ENCODE results near the gene NVL.
"Not testable (repeated sequence)": the region's sequence is repeated elsewhere in the genome, so short reads cannot be mapped to it uniquely, and the experiment has no call there.

Gene NVL

DNA sequence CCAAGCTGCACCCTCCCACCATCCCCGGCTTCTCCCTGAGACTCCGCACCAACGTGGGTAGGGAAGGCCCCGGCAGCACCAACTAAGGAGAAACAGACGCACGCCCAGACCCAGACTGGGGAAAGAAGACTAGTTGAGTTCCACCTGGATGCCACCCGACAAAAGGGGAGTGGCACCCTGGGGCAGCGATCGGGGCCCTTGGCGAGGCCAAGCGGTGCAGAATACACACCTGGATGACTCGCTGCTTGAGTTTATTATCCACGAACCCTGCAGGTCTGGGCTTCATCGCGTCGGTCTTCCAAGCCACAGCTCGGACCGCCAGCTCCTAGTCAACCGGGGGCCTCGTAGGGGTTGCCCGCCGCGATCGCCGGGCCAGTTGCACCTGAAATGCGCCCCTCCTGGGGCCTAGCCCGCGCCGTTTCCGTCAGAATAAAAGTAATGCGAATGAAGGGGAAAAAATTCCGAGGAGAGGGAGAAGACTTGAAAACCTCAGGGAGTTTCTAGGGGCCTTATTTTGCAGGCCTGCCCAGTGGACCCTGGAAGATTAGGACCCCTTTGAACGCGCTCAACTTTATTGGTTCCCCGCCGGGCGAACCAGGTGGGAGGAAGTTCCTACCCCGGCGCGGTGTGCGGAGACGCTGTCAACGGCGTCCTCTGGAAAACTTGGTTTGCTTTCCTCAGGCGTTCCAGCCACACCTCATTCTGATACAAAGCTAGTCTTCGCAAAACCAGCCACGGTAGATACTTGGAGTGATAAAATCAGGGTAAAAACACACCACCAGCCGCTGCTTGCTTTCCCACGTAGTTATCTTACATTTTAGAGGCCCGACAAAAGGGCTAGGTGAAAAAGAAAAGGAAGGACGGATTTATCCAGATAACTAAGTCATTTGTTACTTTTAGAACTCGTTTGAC, at the start of gene NVL:
TSS of gene NVL (minus strand) at position 331 of the 912 bp plus-strand sequence. CDS start at position 286, 45 bp downstream.
- DNase-seq, result peak; percentile 92 to 93
- TF ChIP-seq GATA1 (IDR thresholded peaks at IDR 0.05; ENCODE audit: low read depth, low read length), result no peak
- TF ChIP-seq POLR2A (IDR thresholded peaks at IDR 0.05; ENCODE audit: low read length), result peak; percentile 82

DNA sequence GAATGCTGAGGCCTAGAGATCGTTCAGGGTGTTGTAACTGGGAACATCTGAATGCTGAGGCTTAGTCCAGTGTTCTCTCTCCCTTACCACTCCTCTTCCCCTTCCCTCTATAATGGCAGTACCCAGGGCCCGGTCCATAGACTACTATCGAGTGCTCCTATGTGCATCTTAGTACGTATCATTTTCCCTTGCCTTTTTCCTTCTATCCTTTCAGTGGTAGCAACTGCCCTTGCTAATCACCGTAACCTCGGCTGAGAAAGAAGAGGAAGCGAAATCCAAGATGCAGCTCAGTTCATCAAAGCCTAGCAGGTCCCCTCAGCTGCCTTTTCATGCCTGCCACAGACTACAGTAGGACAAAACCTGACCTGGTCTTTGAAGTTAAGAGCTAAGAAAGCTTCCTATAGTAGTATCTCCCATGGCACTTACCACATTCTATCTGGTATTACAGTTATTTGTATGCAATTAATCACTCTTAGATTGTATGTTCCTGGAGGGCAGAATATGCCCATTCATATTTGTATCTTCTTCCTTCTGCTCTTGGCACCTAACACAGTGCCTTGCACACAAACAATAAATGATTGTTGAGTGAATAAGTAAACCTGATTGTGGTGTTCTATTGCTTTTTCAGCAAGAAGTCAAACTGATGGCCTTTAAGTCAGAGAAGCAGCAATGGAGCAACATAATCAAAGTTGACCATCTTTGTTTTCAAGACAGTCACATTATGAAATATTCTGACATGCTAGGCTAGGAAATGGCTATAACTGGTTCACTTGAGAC, 49.1 kb upstream of the NVL start:
- no peak for DNase-seq
- TF ChIP-seq POLR2A (IDR thresholded peaks at IDR 0.05; ENCODE audit: low read length), result no peak
- no peak for TF ChIP-seq GATA1 (IDR thresholded peaks at IDR 0.05; ENCODE audit: low read depth, low read length)

DNA sequence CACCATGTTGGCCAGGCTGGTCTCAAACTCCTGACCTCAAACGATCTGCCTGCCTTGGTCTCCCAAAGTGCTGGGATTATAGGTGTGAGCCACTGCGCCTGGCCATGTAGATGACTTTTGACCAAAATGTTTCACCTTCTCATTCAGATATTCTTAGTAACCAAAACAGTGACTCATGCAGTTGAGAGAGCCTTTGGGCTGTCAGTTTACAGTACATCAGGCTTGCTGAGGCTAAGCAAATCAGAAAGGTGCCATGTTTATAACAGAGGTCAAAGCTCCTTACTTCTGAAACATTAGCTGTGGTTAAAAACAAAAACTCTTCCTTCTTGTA, 47.7 kb upstream of the NVL start:
- DNase-seq, result no peak
- TF ChIP-seq POLR2A (IDR thresholded peaks at IDR 0.05; ENCODE audit: low read length) (no peak), GATA1 (IDR thresholded peaks at IDR 0.05; ENCODE audit: low read depth, low read length) (no peak)

DNA sequence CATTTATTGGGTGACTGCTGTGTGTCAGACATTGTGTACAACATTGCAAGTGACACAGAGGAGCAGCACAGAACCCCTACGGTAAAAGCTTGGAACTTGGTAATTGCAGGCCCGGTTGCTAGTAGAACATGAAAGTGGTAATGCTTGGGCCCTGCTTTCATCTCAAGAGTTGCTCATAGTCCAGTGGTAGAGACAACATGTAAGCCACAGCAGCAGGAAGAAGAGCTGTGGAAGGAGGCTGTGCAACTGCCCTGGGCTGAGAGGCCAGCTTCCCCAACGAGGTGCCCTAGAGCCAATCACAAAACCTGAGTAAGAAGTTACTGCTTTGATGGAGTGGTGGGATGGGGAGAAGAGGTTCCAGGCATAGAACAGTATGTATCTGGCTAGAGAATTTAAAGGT, 45.1 kb upstream of the NVL start:
- TF ChIP-seq POLR2A (IDR thresholded peaks at IDR 0.05; ENCODE audit: low read length) (no peak), GATA1 (IDR thresholded peaks at IDR 0.05; ENCODE audit: low read depth, low read length) (no peak)
- no peak for DNase-seq

DNA sequence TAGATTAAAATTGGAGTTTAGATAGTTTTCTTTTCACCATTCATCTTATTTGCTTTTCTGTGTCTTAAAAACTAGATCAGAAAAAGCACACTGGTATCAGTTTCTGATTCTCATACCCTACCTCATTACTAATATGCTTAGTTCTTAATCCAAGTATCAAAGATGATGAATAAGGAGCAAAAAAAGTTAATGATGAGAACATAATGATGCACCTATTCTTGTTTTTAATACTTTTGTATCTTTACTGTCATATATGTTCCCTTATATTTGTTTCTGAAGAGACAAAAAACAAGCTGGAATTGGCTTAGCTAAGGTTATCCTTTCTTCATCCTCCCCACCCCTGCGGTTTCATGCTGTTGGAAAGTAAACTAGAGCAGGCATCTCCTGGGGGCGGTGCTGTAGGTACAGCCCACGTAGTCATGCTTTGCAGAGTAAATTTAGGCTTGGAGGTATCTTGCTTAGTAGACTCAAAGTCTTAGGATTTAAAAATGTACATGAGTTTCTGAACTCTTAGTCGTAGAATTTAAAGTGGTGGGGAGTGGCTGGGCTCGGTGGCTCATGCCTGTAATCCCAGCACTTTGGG, 43.1 kb upstream of the NVL start:
- no peak for DNase-seq
- TF ChIP-seq POLR2A (IDR thresholded peaks at IDR 0.05; ENCODE audit: low read length) (no peak), GATA1 (IDR thresholded peaks at IDR 0.05; ENCODE audit: low read depth, low read length) (no peak)

DNA sequence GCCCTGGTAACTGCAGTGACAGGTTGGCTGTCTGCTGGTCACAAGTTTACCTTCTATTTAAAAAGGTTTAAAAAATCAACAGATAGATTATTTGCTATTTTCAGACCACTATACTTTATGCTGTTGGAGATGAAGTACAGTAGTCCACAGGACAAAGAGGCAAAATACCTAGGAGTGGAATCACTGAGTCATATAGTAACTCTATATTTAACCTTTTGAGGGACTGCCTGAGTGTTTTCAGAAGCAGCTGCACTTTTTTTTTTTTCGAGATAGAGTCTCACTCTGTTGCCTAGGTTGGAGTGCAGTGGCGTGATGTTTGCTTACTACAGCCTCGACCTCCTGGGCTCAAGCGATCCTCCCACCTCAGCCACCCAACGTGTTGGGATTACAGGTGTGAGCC, 38.4 kb upstream of the NVL start:
- DNase-seq, result no peak
- no peak for TF ChIP-seq POLR2A (IDR thresholded peaks at IDR 0.05; ENCODE audit: low read length)
- no peak for TF ChIP-seq GATA1 (IDR thresholded peaks at IDR 0.05; ENCODE audit: low read depth, low read length)

DNA sequence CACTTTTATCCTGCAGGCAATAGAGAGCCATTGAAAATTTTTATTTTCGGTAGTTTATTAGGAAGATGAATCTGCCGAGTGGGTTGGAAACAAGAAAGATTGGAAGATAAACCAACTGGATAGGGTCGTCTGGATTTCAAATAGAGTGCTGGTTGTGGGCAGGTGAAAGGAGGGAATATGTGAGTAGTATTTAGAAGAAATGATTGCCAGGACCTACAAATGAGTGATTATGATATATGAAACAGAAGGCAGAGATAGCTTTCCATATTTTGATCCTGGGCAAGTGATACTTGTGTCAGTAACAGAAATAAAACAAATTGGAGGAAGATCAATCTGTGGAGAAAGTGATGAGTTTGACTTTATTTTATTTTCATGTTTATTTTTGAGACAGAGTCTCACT, 29.2 kb upstream of the NVL start:
- DNase-seq, result no peak
- TF ChIP-seq GATA1 (IDR thresholded peaks at IDR 0.05; ENCODE audit: low read depth, low read length), result no peak
- TF ChIP-seq POLR2A (IDR thresholded peaks at IDR 0.05; ENCODE audit: low read length), result no peak

DNA sequence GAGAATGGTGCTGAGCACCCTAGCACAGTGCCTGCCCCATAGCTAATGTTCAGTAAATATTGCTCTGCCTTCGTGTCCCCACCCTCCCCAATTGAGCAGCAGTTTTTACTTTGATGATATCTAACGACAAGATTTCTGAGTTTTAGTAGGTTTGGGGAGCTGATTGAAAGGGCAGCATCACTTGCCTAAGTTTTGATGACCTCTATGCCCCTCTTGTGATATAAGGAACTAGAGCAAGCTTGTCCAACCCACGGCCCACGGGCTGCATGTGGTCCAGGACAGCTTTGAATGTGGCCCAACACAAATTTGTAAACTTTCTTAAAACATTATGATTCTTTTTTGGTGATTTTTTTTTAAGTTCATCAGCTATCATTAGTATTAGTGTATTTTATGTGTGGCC, 28.3 kb upstream of the NVL start:
- DNase-seq, result no peak
- TF ChIP-seq GATA1 (IDR thresholded peaks at IDR 0.05; ENCODE audit: low read depth, low read length) (no peak), POLR2A (IDR thresholded peaks at IDR 0.05; ENCODE audit: low read length) (no peak)

DNA sequence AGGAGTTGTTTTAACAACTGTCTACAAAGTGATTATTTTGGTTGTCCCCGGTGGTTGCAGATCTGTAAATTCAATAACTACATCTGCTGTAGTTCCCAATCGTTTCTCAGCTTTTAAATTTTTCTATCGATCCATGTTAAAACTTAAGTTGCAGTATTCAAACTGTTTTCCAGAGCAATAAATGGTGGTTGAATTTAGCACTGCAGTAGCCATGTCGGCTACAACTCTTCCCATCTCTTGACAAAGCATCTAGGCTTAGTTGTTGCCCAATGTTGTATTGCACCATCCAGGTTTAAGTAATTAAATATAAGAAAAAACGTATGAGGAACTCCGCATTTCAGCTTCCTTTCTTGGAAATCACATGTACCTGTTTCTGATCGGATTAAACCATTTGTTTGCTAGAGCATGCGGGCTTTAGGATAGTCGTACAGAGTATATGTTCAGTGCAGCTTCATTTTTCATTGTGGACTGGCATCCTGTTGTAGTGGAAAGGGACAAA, 27.7 kb upstream of the NVL start:
- peak; percentile 23 for TF ChIP-seq POLR2A (IDR thresholded peaks at IDR 0.05; ENCODE audit: low read length)
- TF ChIP-seq GATA1 (IDR thresholded peaks at IDR 0.05; ENCODE audit: low read depth, low read length), result no peak
- DNase-seq, result peak; percentile 50 to 66

DNA sequence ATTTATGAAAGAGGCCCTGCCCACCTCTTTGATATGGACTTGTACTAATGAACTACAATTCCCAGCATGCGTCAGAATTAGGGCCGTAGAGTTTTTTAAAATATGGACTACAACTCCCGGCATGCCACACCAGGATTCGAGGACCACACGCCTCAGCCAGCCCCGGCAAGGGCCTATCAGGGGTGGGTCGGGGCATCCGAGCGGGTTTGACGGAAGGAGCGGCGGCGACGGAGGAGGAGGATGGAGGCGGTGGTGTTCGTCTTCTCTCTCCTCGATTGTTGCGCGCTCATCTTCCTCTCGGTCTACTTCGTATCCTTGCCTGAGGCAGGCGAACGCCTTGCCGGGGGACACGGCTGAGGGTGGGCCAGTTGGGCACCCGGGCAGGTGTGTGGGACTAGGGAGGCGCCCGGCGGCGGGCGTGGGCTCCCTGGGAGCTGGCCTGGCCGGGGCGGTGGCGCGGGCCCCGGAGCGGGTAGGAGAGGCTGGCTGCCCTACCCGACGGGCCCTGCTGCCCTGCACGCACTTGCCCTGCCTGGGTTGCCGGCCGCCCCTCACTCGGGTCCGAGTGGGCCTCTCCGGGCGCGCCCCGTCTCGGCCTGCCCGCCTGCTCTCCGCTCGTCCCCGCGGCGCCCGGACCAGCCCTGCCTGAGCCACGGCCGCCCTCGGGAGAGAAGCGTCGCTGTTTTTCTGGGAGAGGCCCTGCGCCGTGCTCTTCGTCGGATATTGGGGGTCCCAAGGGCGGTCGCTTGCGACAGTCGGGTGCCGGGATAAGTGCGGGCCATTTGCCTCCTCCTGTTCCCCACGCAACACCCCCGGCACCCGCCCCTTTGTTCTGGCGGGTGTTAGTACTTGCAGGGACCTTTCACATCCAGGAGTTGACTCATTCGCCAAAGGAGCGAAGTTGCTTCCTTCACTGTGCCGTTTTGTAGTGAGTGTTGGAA, 27.0 kb upstream of the NVL start, which contains the start of gene CNIH4:
TSS of gene CNIH4 (plus strand) at position 195 of the 941 bp plus-strand sequence. CDS start at position 241, 46 bp downstream.
- DNase-seq, result peak; percentile 95 to 96
- no peak for TF ChIP-seq GATA1 (IDR thresholded peaks at IDR 0.05; ENCODE audit: low read depth, low read length)
- TF ChIP-seq POLR2A (IDR thresholded peaks at IDR 0.05; ENCODE audit: low read length), result peak; percentile 85

DNA sequence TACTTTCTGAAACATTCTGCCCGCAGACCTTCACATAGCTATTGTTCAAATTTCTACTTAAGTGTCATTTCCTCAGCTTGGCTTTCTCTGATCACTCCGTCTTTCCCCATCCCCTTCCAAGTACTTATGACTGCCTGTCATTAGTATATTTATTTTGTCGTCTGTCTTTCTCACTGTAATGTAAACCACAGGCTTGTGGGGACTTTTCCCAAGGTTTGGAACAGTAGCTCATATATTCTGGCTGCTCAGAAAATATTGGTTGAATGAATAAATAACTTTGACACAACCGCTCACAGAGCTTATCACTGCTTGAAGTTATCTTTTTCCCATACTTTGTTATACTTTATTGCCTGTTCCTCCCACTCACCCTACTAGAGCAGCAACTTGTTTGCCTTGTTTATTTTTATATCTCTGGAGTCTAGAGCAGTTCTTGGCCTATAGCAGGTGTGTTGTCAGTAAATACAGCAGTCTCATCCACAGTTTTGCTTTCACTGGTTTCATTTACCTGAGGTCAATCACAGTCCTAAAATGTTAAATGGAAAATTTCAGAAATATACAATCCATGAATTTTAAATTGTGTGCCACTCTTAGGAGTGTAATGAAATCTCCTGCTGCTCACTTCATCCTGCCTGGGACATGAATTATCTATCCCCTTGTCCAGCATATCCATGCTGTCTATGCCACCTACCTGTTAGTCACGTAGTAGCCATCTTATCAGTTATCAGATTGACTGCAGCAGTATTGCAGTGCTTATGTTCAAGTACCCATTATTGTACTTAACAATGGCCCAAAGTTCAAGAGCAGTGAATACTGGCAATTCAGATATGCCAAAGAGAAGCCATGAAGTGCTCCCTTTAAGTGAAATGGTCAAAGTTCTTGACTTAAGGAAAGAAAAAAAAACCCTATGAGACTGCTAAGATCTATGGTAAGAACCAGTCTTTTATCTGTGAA, 24.3 kb upstream of the NVL start:
- DNase-seq, result no peak
- TF ChIP-seq GATA1 (IDR thresholded peaks at IDR 0.05; ENCODE audit: low read depth, low read length), result no peak
- no peak for TF ChIP-seq POLR2A (IDR thresholded peaks at IDR 0.05; ENCODE audit: low read length)

DNA sequence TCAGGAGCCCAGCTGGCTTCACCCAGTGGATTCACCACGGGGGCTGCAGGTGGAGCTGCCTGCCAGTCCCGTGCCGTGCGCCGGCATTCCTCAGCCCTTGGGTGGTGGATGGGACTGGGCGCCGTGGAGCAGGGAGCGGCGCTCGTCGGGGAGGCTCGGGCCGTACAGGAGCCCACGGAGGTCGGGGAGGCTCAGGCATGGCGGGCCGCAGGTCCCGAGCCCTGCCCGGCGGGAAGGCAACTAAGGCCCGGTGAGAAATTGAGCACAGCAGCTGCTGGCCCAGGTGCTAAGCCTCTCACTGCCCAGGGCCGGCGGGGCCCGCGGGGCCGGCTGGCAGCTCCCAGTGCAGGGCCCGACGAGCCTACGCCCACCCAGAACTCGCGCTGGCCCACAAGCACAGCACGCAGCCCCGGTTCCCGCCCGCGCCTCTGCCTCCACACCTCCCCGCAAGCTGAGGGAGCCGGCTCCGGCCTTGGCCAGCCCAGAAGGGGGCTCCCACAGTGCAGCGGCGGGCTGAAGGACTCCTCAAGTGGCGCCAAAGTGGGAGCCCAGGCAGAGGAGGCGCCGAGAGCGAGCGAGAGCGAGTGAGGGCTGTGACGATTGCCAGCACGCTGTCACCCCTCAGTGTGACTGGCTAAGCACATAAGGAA, 22.6 kb upstream of the NVL start:
- DNase-seq, result not testable (repeated sequence)

DNA sequence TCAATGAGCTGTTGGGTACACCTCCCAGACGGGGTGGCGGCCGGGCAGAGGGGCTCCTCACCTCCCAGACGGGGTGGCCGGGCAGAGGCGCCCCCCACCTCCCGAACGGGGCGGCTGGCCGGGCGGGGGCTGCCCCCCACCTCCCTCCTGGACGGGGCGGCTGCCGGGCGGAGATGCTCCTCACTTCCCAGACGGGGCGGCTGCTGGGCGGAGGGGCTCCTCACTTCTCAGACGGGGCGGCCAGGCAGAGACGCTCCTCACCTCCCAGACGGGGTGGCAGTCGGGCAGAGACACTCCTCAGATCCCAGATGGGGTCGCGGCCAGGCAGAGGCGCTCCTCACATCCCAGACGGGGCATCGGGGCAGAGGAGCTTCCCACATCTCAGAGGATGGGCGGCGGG, 19.7 kb upstream of the NVL start:
- not testable (repeated sequence) for DNase-seq
